Epithelial cell of esophagus (primary cell): Measurements from ENCODE around the gene ELMO1.

Experiments
- DNase-seq: peaks from one replicate; pipeline ENCODE4 v3.0.0; 2010; ENCODE audit warnings: low read depth
- H3K4me3 ChIP-seq: 2 replicates; pipeline ENCODE4 v1.5.1; 2011; ENCODE audit warnings: mild to moderate bottlenecking, low read length, control low read depth
- CTCF ChIP-seq: IDR thresholded peaks from 2 replicates; pipeline ENCODE4 v1.5.1; 2011; ENCODE audit warnings: low read depth, mild to moderate bottlenecking, low read length, control low read depth, inconsistent platforms; ENCODE audit not compliant: insufficient read depth; ENCODE audit errors: missing control alignments

ELMO1 gene

GRCh38 chr7:37151741-37152413 lies 296.8 kb downstream of the ELMO1 start:
- no peak overlapping the region for H3K4me3 ChIP-seq
- TF ChIP-seq CTCF: no peak
- DNase-seq: no peak

- H3K4me3 ChIP-seq: no peak overlapping the region
- no peak for DNase-seq
- TF ChIP-seq CTCF: no peak
Observed at GRCh38 chr7:37150856-37151255, 297.8 kb downstream of the ELMO1 start.

- DNase-seq: no peak
- H3K4me3 ChIP-seq: no peak overlapping the region
- TF ChIP-seq CTCF: no peak
Observed at GRCh38 chr7:37150180-37150579, 298.5 kb downstream of the ELMO1 start.

- DNase-seq: no peak
- H3K4me3 ChIP-seq: no peak overlapping the region
- no peak for TF ChIP-seq CTCF
Observed at GRCh38 chr7:37149773-37150124, 298.9 kb downstream of the ELMO1 start.

GRCh38 chr7:37149051-37149772 lies 299.5 kb downstream of the ELMO1 start:
- H3K4me3 ChIP-seq: no peak overlapping the region
- TF ChIP-seq CTCF: no peak
- DNase-seq: no peak

- no peak for TF ChIP-seq CTCF
- H3K4me3 ChIP-seq: no peak overlapping the region
- no peak for DNase-seq
Observed at GRCh38 chr7:37145682-37146081, 303.0 kb downstream of the ELMO1 start.

- no peak overlapping the region for H3K4me3 ChIP-seq
- DNase-seq: no peak
- TF ChIP-seq CTCF: no peak
Observed at GRCh38 chr7:37144423-37144822, 304.2 kb downstream of the ELMO1 start.
